ENCODE data around the gene CEP41. TPM values are rescaled to one million over a fixed set of nuclear protein-coding genes. Genes with fewer than 3 reads are reported as not detected.

Gene CEP41
- total RNA-seq, 6 experiments from 2014 or later = 2.6 to 11.7 (median 4.6) TPM

DNA sequence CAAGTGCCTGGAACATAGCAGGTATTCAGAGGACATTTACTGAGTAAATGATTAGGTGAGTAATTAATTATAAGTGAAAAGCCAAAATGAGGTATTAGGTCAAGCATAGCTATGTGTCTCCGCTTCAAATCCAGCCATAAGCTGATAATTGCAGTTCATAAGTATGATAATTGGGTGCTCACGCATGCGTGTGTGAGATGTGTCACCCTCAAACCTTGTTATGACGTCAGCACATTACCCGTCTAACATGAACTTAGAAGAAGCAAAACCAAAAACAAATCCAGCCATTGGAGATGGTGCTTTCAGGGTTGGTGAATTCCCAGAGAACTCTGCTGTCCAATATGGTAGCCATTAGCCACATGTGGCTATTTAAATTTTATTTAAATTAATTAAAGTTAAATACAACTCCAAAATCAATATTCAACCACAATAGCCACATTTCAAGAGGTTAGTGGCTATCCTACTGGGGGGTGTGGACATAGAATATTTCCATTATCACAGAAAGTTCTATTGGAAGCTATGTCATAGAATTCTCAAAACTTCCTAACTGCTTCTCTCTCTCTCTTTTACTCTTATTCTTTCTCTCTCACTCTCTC is 96.4 kb downstream of the CEP41 start, which contains the start of gene CPA5:
Gene CPA5, plus strand, starts transcription at position 546 of the 596 bp plus-strand sequence. CDS start 1,670 bp downstream, outside the sequence.
- H3K4me3 ChIP-seq = no peak within 1 kb of the TSS
- WGBS (ENCODE audit: insufficient coverage, low coverage, low lambda C conversion rate, missing lambda C conversion rate) = 55% methylated on average over 4 of the region's 5 CpGs
- intact Hi-C loops (cut with DNase I) = no loop called here
- TF ChIP-seq, protein P1, sequence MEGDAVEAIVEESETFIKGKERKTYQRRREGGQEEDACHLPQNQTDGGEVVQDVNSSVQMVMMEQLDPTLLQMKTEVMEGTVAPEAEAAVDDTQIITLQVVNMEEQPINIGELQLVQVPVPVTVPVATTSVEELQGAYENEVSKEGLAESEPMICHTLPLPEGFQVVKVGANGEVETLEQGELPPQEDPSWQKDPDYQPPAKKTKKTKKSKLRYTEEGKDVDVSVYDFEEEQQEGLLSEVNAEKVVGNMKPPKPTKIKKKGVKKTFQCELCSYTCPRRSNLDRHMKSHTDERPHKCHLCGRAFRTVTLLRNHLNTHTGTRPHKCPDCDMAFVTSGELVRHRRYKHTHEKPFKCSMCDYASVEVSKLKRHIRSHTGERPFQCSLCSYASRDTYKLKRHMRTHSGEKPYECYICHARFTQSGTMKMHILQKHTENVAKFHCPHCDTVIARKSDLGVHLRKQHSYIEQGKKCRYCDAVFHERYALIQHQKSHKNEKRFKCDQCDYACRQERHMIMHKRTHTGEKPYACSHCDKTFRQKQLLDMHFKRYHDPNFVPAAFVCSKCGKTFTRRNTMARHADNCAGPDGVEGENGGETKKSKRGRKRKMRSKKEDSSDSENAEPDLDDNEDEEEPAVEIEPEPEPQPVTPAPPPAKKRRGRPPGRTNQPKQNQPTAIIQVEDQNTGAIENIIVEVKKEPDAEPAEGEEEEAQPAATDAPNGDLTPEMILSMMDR (IDR thresholded peaks at IDR 0.05) = no peak
- no peak for TF ChIP-seq POLR2A (IDR thresholded peaks at IDR 0.05)
- H3K27ac ChIP-seq = no peak within 1 kb of the TSS
- no peaks in the 10 kb centered on the region for H3K27me3 ChIP-seq
- H3K9me3 ChIP-seq = no peaks in the 10 kb centered on the region
- no peaks in the 10 kb centered on the region for H3K4me1 ChIP-seq
- ATAC-seq (no peak), DNase-seq (no peak)
- H3K36me3 ChIP-seq = no peaks in the 10 kb centered on the region

Small RNA genes lying within 50 kb of the gene (small RNA-seq; reads per million reads assigned to genes)
- 0 reads per million in 2 experiments for gene RF02148
- gene RF02149 = 0 reads per million in 2 experiments
- 0 reads per million in 2 experiments for gene RF02150

Other genes with a start within 250 kb of the CEP41 start
- gene TMEM209, start 235.6 kb downstream of the CEP41 start, total RNA-seq = 10 to 100 TPM in 2 of 6 experiments, 1 to 10 TPM in 4; 5.8 to 10.9 (median 8.9) TPM
- not detected for gene SSMEM1, start 233.2 kb downstream of the CEP41 start, total RNA-seq
- gene CPA2, start 174.2 kb downstream of the CEP41 start, total RNA-seq = not detected
- gene CPA4, start 147.9 kb downstream of the CEP41 start, total RNA-seq = not detected
- gene CPA5, start 96.2 kb downstream of the CEP41 start, total RNA-seq = not detected
- not detected for gene CPA1, start 60.5 kb downstream of the CEP41 start, total RNA-seq
- 10 to 100 TPM; 23.4 to 46.9 (median 31.2) TPM for gene MEST, start 51.1 kb upstream of the CEP41 start, total RNA-seq
- gene COPG2, start 227.7 kb upstream of the CEP41 start, total RNA-seq = 1 to 10 TPM; 6.5 to 8.9 (median 8.4) TPM
- not detected for gene TSGA13, start 245.5 kb upstream of the CEP41 start, total RNA-seq